ENCODE measurements around the gene MRS2.

DNA sequence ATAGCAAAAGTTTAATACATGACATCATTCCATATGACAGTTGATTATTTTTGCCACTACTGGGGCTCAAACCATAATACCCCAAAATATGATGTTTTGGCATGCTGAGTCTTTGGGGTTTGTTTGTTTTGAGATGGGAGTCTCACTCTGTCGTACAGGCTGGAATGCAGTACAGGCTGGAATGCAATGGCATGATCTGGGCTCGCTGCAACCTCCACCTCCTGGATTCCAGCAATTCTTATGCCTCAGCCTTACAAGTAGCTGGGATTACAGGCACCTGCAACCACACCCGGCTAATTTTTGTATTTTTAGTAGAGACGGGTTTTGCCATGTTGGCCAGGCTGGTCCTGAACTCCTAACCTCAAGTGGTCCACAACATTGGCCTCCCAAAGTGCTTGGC is 1.3 kb upstream of the MRS2 start:
- TF ChIP-seq, protein P1, sequence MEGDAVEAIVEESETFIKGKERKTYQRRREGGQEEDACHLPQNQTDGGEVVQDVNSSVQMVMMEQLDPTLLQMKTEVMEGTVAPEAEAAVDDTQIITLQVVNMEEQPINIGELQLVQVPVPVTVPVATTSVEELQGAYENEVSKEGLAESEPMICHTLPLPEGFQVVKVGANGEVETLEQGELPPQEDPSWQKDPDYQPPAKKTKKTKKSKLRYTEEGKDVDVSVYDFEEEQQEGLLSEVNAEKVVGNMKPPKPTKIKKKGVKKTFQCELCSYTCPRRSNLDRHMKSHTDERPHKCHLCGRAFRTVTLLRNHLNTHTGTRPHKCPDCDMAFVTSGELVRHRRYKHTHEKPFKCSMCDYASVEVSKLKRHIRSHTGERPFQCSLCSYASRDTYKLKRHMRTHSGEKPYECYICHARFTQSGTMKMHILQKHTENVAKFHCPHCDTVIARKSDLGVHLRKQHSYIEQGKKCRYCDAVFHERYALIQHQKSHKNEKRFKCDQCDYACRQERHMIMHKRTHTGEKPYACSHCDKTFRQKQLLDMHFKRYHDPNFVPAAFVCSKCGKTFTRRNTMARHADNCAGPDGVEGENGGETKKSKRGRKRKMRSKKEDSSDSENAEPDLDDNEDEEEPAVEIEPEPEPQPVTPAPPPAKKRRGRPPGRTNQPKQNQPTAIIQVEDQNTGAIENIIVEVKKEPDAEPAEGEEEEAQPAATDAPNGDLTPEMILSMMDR (conservative IDR thresholded peaks at IDR 0.05), result no peak
- TF ChIP-seq EZH2 (IDR thresholded peaks at IDR 0.05; ENCODE audit: low read depth), result no peak
